Esophagus (tissue), 2 donors: ENCODE results near the gene CCL18. TPM values are rescaled to one million over a fixed set of nuclear protein-coding genes. Genes with fewer than 3 reads are reported as not detected.
"Not testable (repeated sequence)": the region's sequence is repeated elsewhere in the genome, so short reads cannot be mapped to it uniquely, and the experiment has no call there.

ENCODE experiments used
- H3K27ac ChIP-seq, 2 donors: one replicate each; pipeline ENCODE4 v1.5.1; 2013; ENCODE audit warnings: low read depth in 2 of 2, mild to moderate bottlenecking in 2 of 2, inconsistent platforms in 1 of 2, low read length in 1 of 2, moderate library complexity in 1 of 2
- H3K27me3 ChIP-seq, 2 donors: one replicate each; pipeline ENCODE4 v1.6.1; 2013; ENCODE audit warnings: low read length in 2 of 2, control low read depth in 1 of 2, mild to moderate bottlenecking in 1 of 2; ENCODE audit not compliant: insufficient read depth in 2 of 2, control insufficient read depth in 1 of 2
- H3K36me3 ChIP-seq, 2 donors: one replicate each; pipeline ENCODE4 v1.6.1; 2013; ENCODE audit warnings: low read length in 1 of 2; ENCODE audit not compliant: control insufficient read depth in 2 of 2, insufficient read depth in 2 of 2
- H3K4me1 ChIP-seq, 2 donors: one replicate each; pipeline ENCODE4 v1.6.1; 2013; ENCODE audit warnings: low read length in 1 of 2; ENCODE audit not compliant: control insufficient read depth in 2 of 2, insufficient read depth in 2 of 2
- H3K4me3 ChIP-seq, 2 donors: one replicate each; pipeline ENCODE4 v1.5.1; 2013; ENCODE audit warnings: low read length in 2 of 2, mild to moderate bottlenecking in 2 of 2, low read depth in 1 of 2, moderate library complexity in 1 of 2
- H3K9me3 ChIP-seq, 2 donors: one replicate each; pipeline ENCODE4 v1.6.1; 2013; ENCODE audit warnings: mild to moderate bottlenecking in 2 of 2, low read depth in 1 of 2, low read length in 1 of 2, moderate library complexity in 1 of 2; ENCODE audit not compliant: control insufficient read depth in 2 of 2, insufficient read depth in 1 of 2
- WGBS, 2 donors: extraction: QIAGEN DNeasy Blood & Tissue Kit; methylation state at CpG; one replicate each; pipeline ENCODE4 v1.1.7; 2013; 5-methylcytosine and 5-hydroxymethylcytosine counted together
- polyA plus RNA-seq, 2 donors: library from polyadenylated mRNA; stranded (reverse); fragments of 200-250 nt; gene quantifications; one replicate each; pipeline ENCODE4 v1.2.3, GENCODE V29; 2013
- donor health status: healthy with polysubstance abuse.
- donor health status: Bipolar disorder and iron deficiency.

Gene CCL18, protein sequence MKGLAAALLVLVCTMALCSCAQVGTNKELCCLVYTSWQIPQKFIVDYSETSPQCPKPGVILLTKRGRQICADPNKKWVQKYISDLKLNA
- under 1 TPM; 0.29 to 0.38 TPM for polyA plus RNA-seq

DNA sequence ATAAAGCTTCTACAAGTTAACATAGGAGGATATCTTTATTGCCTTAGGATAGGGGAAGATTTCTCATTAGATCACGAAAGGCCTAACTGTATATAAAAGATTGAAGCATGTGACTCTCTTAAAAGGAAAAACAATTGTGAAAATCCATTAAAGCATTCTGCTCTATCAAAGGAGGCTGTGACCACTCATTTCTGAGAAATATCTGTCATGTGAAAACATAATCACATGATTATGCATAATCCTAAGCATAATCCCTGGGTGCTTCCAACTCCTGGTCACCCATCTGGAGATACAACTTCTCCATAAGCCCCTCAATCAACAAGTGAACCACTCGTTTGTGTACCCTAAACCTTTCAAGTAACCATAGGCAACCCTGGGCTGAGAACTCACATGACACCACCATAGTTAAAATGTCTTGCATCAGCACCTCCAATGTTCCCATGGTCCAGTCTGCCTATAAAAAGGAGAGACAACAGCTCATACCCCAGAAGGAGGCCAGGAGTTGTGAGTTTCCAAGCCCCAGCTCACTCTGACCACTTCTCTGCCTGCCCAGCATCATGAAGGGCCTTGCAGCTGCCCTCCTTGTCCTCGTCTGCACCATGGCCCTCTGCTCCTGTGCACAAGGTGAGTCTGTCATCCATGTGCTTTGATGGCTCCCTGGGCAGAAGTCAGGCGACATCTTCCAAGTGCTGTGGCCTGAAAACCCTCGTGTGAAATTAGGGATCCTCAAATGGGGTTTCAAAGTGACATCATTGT is at the start of gene CCL18:
Gene CCL18 (plus strand): TSS at position 487 of the 756 bp plus-strand sequence. CDS start 71 bp downstream, at position 558.
- no peaks in the 10 kb centered on the region for H3K36me3 ChIP-seq
- no peaks in the 10 kb centered on the region for H3K4me1 ChIP-seq
- WGBS, 2 donors = 65 to 74% methylated on average over 5 of the region's 5 CpGs
- no peak within 1 kb of the TSS for H3K27ac ChIP-seq
- no peaks in the 10 kb centered on the region for H3K27me3 ChIP-seq
- peaks cover 0 to 4% of the 10 kb centered on the region in 2 donors for H3K9me3 ChIP-seq
- no peak within 1 kb of the TSS for H3K4me3 ChIP-seq

DNA sequence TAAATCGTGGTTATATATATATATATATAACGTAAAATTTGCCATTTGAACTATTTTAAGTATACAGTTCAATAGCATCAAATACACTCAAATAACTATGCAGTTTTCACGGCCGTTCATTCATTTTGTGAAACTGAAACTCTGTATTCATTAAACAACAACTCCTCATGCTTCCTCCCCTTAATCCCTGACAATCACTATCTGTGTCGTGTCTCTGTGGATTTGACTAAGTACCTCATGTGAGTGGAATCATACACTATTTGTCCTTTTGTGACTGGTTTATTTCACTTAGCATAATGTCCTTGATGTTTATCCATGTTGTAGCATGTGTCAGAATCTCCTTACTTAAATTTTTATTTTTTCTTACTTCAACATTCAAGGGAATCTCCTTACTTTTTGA is 49.1 kb upstream of the CCL18 start:
- WGBS, 2 donors = 71% methylated on average over 5 of the region's 5 CpGs
- Histone ChIP-seq H3K4me3 (no peak overlapping the region), H3K36me3 (no peaks in the 10 kb centered on the region)

DNA sequence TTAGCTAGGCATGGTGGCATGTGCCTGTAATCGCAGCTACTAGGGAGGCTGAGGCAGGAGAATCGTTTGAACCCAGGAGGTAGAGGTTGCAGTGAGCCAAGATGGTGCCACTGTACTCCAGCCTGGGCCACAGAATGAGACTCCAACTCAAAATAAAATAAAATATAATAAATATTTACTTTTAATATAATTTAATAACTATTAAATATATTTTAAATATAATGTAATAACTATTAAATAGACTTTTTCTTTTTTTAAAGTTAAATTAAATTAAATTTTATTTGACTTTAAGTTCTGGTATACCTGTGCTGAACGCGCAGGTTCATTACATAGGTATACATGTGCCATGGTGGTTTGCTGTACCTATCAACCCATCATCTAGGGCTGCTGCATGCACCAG is 48.2 kb upstream of the CCL18 start:
- H3K9me3 ChIP-seq, H3K4me3 ChIP-seq, H3K27me3 ChIP-seq, H3K4me1 ChIP-seq, H3K36me3 ChIP-seq, H3K27ac ChIP-seq: not testable (repeated sequence)
- WGBS, 2 donors = 86 to 88% methylated on average over 4 of the region's 4 CpGs

More for the DNA sequence above, 49.1 kb upstream of the CCL18 start:
- Histone ChIP-seq H3K27ac (no peak overlapping the region), H3K9me3 (peaks cover 0 to 5% of the 10 kb centered on the region in 2 donors), H3K4me1 (no peaks in the 10 kb centered on the region), H3K27me3 (no peaks in the 10 kb centered on the region)

DNA sequence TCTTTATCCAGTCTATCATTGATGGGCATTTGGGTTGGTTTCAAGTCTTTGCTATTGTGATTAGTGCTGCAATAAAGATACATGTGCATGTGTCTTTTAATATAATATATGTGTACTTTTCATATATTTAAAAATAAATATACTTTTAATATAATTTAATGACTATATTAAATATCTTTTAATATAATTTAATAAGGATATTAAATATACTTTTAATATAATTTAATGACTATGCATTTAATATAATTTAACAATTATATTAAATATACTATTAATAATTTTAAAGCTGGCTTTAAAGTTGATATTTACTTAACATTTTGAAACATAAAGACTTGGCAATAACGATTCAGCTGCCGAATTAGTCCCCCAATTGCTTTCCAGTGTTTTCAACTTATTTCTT is 47.5 kb upstream of the CCL18 start:
- H3K36me3 ChIP-seq = no peaks in the 10 kb centered on the region
- 87 to 96% methylated on average over 2 of the region's 2 CpGs for WGBS, 2 donors
- H3K4me1 ChIP-seq = no peaks in the 10 kb centered on the region
- H3K27ac ChIP-seq = no peak overlapping the region
- no peaks in the 10 kb centered on the region for H3K27me3 ChIP-seq
- no peak overlapping the region for H3K4me3 ChIP-seq
- H3K9me3 ChIP-seq = peaks cover 0 to 5% of the 10 kb centered on the region in 2 donors

DNA sequence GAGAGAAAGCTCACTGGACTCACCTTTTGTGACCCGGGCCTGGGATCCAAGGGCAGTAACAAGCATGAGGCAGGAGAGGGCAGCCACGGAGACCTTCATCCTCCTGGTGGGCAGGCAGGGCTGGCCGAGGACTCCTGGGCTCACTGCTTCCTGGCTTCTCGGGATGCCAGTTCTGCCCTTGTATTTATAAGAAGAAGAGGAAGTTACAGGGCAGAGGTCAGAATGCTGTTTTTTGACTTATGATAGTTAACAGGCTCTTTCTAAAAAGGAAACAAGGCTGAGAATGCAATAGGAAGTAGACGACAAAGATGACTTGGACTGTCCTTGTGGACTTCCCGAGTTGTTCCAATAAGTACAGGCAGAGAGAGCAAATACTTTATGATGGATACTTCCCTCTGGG is 46.3 kb upstream of the CCL18 start, which contains the start of gene CCL23:
Gene CCL23 (minus strand): TSS at position 174 of the 400 bp plus-strand sequence. CDS start 75 bp downstream, at position 99.
- Histone ChIP-seq H3K9me3 (peaks cover 0 to 1% of the 10 kb centered on the region in 2 donors), H3K27ac (peak within 1 kb of the TSS in 1 of 2 donors; percentile 40), H3K4me3 (no peak within 1 kb of the TSS), H3K4me1 (no peaks in the 10 kb centered on the region), H3K27me3 (no peaks in the 10 kb centered on the region), H3K36me3 (no peaks in the 10 kb centered on the region)
- 47 to 48% methylated on average over 6 of the region's 6 CpGs for WGBS, 2 donors

DNA sequence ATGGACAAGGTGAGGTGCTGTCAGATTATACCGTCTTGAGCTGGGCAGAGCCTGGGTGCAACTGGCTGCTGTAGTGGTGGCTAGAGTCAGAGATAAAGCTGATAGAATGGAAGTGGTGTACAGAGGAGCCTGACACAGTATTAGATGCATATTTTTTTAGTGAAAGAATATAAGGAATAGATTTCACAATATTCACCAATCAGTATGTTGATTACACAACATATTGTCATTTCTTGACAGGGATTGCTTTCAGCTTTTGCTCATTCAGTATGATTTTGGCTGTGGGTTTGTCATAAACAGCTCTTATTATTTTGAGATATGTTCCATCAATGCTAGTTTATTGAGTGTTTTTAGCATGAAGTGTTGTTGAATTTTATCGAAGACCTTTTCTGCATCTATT is 44.6 kb upstream of the CCL18 start:
- no peak overlapping the region for H3K4me3 ChIP-seq
- H3K27me3 ChIP-seq = no peaks in the 10 kb centered on the region
- peaks cover 0 to 1% of the 10 kb centered on the region in 2 donors for H3K9me3 ChIP-seq
- no peak overlapping the region for H3K27ac ChIP-seq
- WGBS, 2 donors = 92% methylated on average over 2 of the region's 2 CpGs
- no peaks in the 10 kb centered on the region for H3K36me3 ChIP-seq
- H3K4me1 ChIP-seq = no peaks in the 10 kb centered on the region

DNA sequence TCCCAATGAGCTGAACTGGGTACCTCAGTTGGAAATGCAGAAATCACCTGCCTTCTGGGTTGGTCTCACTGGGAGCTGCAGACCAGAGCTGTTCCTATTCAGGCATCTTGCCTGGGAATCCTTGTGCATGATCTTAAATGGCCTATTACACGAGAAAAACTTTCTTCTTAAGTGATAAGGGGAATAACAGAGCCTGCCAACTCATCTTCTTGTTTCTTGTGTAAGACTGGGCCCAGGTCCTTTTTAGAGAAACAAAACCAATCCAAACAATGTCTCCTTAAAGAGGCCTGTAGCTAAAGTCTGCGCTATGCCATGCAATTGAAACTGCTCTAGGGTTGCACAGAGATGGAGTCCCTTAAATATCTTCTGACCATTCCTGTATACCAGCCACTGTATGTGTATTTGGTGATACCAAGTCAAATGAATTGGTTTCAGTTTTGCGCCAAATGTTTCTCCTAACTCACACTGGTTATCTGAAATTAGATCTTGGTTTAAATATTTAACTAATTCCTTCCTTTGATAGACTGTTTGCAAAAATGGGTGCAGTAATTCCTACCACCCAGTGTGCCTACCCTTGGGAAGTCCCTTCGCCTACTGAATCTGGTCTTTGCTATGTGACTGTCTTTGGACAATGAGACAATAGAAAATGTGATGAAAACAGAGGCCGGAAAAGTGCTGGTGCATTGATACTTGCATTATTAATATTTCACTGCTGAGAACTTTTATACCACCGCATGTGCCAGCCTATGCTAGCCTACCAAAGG is 39.8 kb upstream of the CCL18 start:
- no peaks in the 10 kb centered on the region for H3K27me3 ChIP-seq
- no peaks in the 10 kb centered on the region for H3K9me3 ChIP-seq
- no peak overlapping the region for H3K27ac ChIP-seq
- H3K36me3 ChIP-seq = no peaks in the 10 kb centered on the region
- WGBS, 2 donors = 78 to 85% methylated on average over 6 of the region's 6 CpGs
- H3K4me1 ChIP-seq = no peaks in the 10 kb centered on the region
- no peak overlapping the region for H3K4me3 ChIP-seq

DNA sequence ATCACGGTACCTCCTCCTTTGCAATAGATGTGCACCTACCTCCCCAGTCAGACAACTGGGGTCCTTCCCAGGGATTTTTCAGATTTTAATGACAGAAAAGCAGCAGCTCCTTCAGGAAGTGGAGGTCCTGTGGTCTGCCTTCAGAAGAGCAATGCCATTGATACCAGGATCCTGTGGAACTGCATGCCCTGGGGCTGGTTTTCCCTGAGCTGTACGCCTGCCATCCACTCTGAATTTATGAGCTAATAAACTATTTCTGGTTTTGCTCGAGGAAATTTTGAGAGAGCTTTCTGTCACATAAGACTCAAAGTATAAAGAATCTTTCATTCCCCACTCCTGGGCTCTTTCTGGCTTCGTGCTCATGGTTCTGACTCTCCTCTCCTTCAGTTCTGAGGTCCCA is 36.3 kb upstream of the CCL18 start:
- 67 to 75% methylated on average over 4 of the region's 4 CpGs for WGBS, 2 donors
- Histone ChIP-seq H3K4me1 (no peaks in the 10 kb centered on the region), H3K9me3 (no peaks in the 10 kb centered on the region), H3K4me3 (no peak overlapping the region), H3K36me3 (no peaks in the 10 kb centered on the region), H3K27me3 (no peaks in the 10 kb centered on the region), H3K27ac (no peak overlapping the region)

DNA sequence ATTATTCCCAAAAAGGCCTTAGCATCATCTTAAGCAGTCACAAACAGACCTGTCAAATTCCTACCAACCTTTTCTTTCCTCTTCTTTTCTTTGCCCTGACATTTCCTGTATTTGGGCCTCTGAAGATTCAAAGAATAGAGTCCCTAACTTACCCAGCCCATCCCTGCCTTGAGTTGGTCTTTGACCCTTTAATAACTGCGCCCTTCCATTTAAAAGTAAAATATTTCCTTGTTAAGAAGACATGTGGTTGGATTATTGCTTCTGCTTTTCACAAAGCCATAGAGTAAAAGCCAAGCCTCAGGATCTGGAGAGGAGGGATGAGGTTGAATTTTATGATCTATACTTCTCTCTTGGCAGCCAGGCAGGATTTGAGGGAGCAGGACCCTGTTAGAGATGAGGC is 33.1 kb upstream of the CCL18 start:
- H3K27me3 ChIP-seq = no peaks in the 10 kb centered on the region
- WGBS, 2 donors = 88 to 94% methylated on average over 1 of the region's 1 CpG
- no peak overlapping the region for H3K4me3 ChIP-seq
- no peaks in the 10 kb centered on the region for H3K4me1 ChIP-seq
- H3K9me3 ChIP-seq = no peaks in the 10 kb centered on the region
- H3K27ac ChIP-seq = no peak overlapping the region
- no peaks in the 10 kb centered on the region for H3K36me3 ChIP-seq
